Transverse colon (tissue), 4 donors: ENCODE results near the gene PTPA. TPM values are rescaled to one million over a fixed set of nuclear protein-coding genes. Genes with fewer than 3 reads are reported as not detected.

ENCODE experiments used
- DNase-seq: peaks from one replicate; pipeline ENCODE4 v3.0.0-alpha.2; 2019
- H3K27ac ChIP-seq, 4 donors: fragments of 200-600 bp; sonication (generic); 2 replicates each; pipeline ENCODE4 v1.5.1; 2016 to 2018; ENCODE audit warnings: inconsistent platforms in 4 of 4
- H3K27me3 ChIP-seq: fragments of 200-600 bp; sonication (generic); 2 replicates; pipeline ENCODE4 v1.5.1; 2017; ENCODE audit warnings: inconsistent platforms
- H3K36me3 ChIP-seq, 4 donors: fragments of 200-600 bp; sonication (generic); 2 replicates each; pipeline ENCODE4 v1.5.1; 2017 to 2019; ENCODE audit warnings: inconsistent platforms in 4 of 4
- H3K4me1 ChIP-seq, 4 donors: fragments of 200-600 bp; sonication (generic); 2 replicates each; pipeline ENCODE4 v1.5.1; 2017 to 2020; ENCODE audit warnings: inconsistent platforms in 4 of 4
- H3K4me3 ChIP-seq, 4 donors: fragments of 200-600 bp; sonication (generic); 1 replicate in 1 of 4; 2 replicates in 3 of 4; pipeline versions ENCODE4 v1.5.1 to v1.6.1; 2017 to 2019; ENCODE audit warnings: inconsistent platforms in 4 of 4
- H3K9me3 ChIP-seq, 2 donors: fragments of 200-600 bp; sonication (generic); 2 replicates each; pipeline ENCODE4 v1.5.1; 2017 to 2019; ENCODE audit warnings: inconsistent platforms in 2 of 2
- CTCF ChIP-seq, 5 experiments: fragments of 200-600 bp in 3 of 5; fragments of 450-650 bp in 2 of 5; sonication (generic) in 3 of 5; IDR thresholded peaks; 1 replicate in 2 of 5; 2 replicates in 3 of 5; pipeline ENCODE4 v1.5.1; 2016 to 2017; ENCODE audit warnings: antibody characterized with exemption in 5 of 5, inconsistent platforms in 3 of 5, mild to moderate bottlenecking in 2 of 5, moderate library complexity in 1 of 5
- EP300 ChIP-seq: sonication (generic); formaldehyde crosslinking; IDR thresholded peaks from one replicate; pipeline ENCODE4 v1.6.1; 2017; ENCODE audit warnings: antibody characterized with exemption, low read depth
- POLR2A ChIP-seq: fragments of 450-650 bp; IDR thresholded peaks from one replicate; pipeline ENCODE4 v1.6.1; 2016; ENCODE audit warnings: antibody characterized with exemption, mild to moderate bottlenecking, moderate library complexity
- POLR2AphosphoS5 ChIP-seq, 3 donors: sonication (generic); formaldehyde crosslinking; IDR thresholded peaks; one replicate each; pipeline ENCODE4 v1.6.1; 2016; ENCODE audit warnings: antibody characterized with exemption in 3 of 3
- WGBS, 2 donors: methylation state at CpG; one replicate each; pipeline ENCODE4 v1.1.5; 2018; ENCODE audit warnings: low coverage in 1 of 2; 5-methylcytosine and 5-hydroxymethylcytosine counted together
- in situ Hi-C, 4 donors: fragments of 200-750 bp; cut with MboI; loops; one replicate each; pipeline versions ENCODE4 v1.15.0 to v1.15.1; 2017; ENCODE audit warnings: low sequenced_read_pairs in 3 of 4, low pct_ligation_motif_present in 1 of 4, low pct_unique_long_range_greater_than_20kb in 1 of 4
- intact Hi-C: fragments of 100-400 bp; cut with DNase I; formaldehyde crosslinking; loops from one replicate; pipeline ENCODE4 v1.15.1; 2023; ENCODE audit warnings: low total_unique reads
- total RNA-seq, 4 donors: library from RNA; depleted of rRNA; stranded (reverse); fragments of >200 nt; gene quantifications; one replicate each; pipeline ENCODE4 v1.1.0, GENCODE V29; 2016

Gene PTPA
- total RNA-seq, 4 donors from 2014 or later, result 37.4 to 241 (median 66.5) TPM

GRCh38 chr9:129175825-129176633, 64.8 kb downstream of the PTPA start:
- peak; percentile 92 for DNase-seq
- Histone ChIP-seq H3K9me3 (no peaks in the 10 kb centered on the region), H3K36me3 (no peaks in the 10 kb centered on the region), H3K27ac (peak overlapping the region; percentile 93 to 99 (median 96)), H3K4me3 (peak overlapping the region; percentile 48 to 93 (median 78)), H3K27me3 (no peaks in the 10 kb centered on the region), H3K4me1 (peaks cover 12 to 43% (median 39%) of the 10 kb centered on the region in 4 donors)
- in situ Hi-C loops (loop anchor here in 1 of 4 donors (10.0 kb wide), 1 partner anchor 319 kb away; no protein-coding TSS in a partner anchor), intact Hi-C loops (loop anchor here (5.0 to 10.0 kb wide), 2 partner anchors 34 to 309 kb away; no protein-coding TSS in a partner anchor)
- TF ChIP-seq CTCF (IDR thresholded peaks at IDR 0.05) (peak in 1 of 5 experiments; percentile 8), POLR2AphosphoS5 (IDR thresholded peaks at IDR 0.05) (peak; percentile 78 to 96 (median 92)), EP300 (no peak), POLR2A (peak; percentile 85)
- WGBS, 2 donors, result 0 to 1% methylated on average over 2 to 47 of the region's 47 CpGs

GRCh38 chr9:129176701-129177442, 65.7 kb downstream of the PTPA start:
- peaks cover 12 to 49% (median 43%) of the 10 kb centered on the region in 4 donors for H3K4me1 ChIP-seq
- no peaks in the 10 kb centered on the region for H3K27me3 ChIP-seq
- 0 to 3% methylated on average over 6 to 34 of the region's 80 CpGs for WGBS, 2 donors
- TF ChIP-seq CTCF (IDR thresholded peaks at IDR 0.05) (peak in 1 of 5 experiments; percentile 10), EP300 (no peak)
- intact Hi-C loops, result loop anchor here (5.0 to 10.0 kb wide), 2 partner anchors 35 to 308 kb away; no protein-coding TSS in a partner anchor
- in situ Hi-C loops, result loop anchor here in 1 of 4 donors (10.0 kb wide), 1 partner anchor 318 kb away; no protein-coding TSS in a partner anchor
- no peak for DNase-seq
- H3K9me3 ChIP-seq, result no peaks in the 10 kb centered on the region
- H3K4me3 ChIP-seq, result peak overlapping the region; percentile 48 to 93 (median 78)
- H3K27ac ChIP-seq, result peak overlapping the region; percentile 93 to 99 (median 96)
- no peaks in the 10 kb centered on the region for H3K36me3 ChIP-seq

- peak overlapping the region; percentile 58 to 93 (median 91) for H3K4me3 ChIP-seq
- intact Hi-C loops, result loop anchor here (5.0 to 10.0 kb wide), 2 partner anchors 35 to 307 kb away; no protein-coding TSS in a partner anchor
- no peaks in the 10 kb centered on the region for H3K27me3 ChIP-seq
- H3K36me3 ChIP-seq, result no peaks in the 10 kb centered on the region
- peaks cover 12 to 54% (median 46%) of the 10 kb centered on the region in 4 donors for H3K4me1 ChIP-seq
- in situ Hi-C loops, result loop anchor here in 1 of 4 donors (10.0 kb wide), 1 partner anchor 317 kb away; no protein-coding TSS in a partner anchor
- WGBS, 2 donors, result 0% methylated on average over 18 of the region's 56 CpGs; no CpG with 5 or more reads in 1 of the 2 donors
- TF ChIP-seq POLR2AphosphoS5 (IDR thresholded peaks at IDR 0.05), result no peak
- TF ChIP-seq EP300, result no peak
- TF ChIP-seq CTCF (IDR thresholded peaks at IDR 0.05), result no peak
- no peak for TF ChIP-seq POLR2A
- H3K27ac ChIP-seq, result peak overlapping the region; percentile 93 to 99 (median 96)
- no peak for DNase-seq
- no peaks in the 10 kb centered on the region for H3K9me3 ChIP-seq
Observed at GRCh38 chr9:129177443-129177790, 66.2 kb downstream of the PTPA start.
